ENCODE data around the gene KCNH3. TPM values are rescaled to one million over a fixed set of nuclear protein-coding genes. Genes with fewer than 3 reads are reported as not detected.

Gene KCNH3
- total RNA-seq, 1 experiment from 2014 or later = 0.26 TPM

DNA sequence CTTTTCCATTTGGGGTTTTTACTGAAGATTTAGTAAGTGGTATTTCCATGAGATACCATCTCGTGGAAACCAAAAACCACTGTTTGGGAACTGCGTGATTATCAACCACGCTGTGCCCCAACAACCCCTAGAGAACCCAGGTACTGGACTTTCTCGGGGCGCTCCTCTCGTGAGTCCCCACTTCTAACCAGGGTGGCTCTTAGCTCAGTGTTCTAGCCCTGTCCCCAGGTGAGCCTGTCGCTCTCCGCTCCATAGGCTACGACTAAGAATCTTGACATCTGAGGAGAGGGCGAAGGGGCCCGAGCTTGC lies 28.4 kb downstream of the KCNH3 start:
- Histone ChIP-seq H2BK15ac (ENCODE audit: low read depth, low read length) (no peak overlapping the region), H2BK12ac (ENCODE audit: insufficient read length, low read depth, low read length) (no peak overlapping the region), H3K23me2 (ENCODE audit: insufficient read length, low read depth, low read length, poor library complexity, severe bottlenecking) (peaks cover 6% of the 10 kb centered on the region), H4K91ac (ENCODE audit: insufficient read length, low read depth, low read length) (no peak overlapping the region), H3K14ac (ENCODE audit: insufficient read depth, low read length) (peak overlapping the region; percentile 59; the same call in 1 of the 2 replicates), H3K9me3 (ENCODE audit: control insufficient read depth, low read depth, low read length) (no peaks in the 10 kb centered on the region), H3T11ph (ENCODE audit: low read length) (no peak overlapping the region), H3K18ac (ENCODE audit: insufficient read length, low read depth, low read length) (no peak overlapping the region), H3K27ac (ENCODE audit: insufficient read length, low read depth, low read length) (no peak overlapping the region), H3K4me2 (ENCODE audit: insufficient read depth, insufficient read length, low read length) (peak overlapping the region; percentile 74), H3K9ac (ENCODE audit: extremely low read depth, insufficient read length, low read length) (peak overlapping the region; percentile 89), H2BK20ac (ENCODE audit: low read depth, low read length, poor library complexity, severe bottlenecking) (no peak overlapping the region), H2AK5ac (ENCODE audit: insufficient read length, low read length) (no peak overlapping the region), H3K23ac (ENCODE audit: insufficient read length, low read depth, low read length) (no peak overlapping the region), H4K20me1 (ENCODE audit: control insufficient read depth, insufficient read depth, insufficient read length) (no peaks in the 10 kb centered on the region), H3K79me1 (ENCODE audit: insufficient read depth, low read depth, low read length, poor library complexity, severe bottlenecking) (peaks cover 3% of the 10 kb centered on the region), H4K5ac (ENCODE audit: insufficient read length, low read depth, low read length) (no peak overlapping the region), H3K4me1 (ENCODE audit: insufficient read depth, low read length) (no peaks in the 10 kb centered on the region), H3K56ac (ENCODE audit: insufficient read length, low read depth, low read length) (no peak overlapping the region), H2BK5ac (ENCODE audit: insufficient read length, low read length) (no peak overlapping the region), H3K27me3 (ENCODE audit: insufficient read depth, low read length) (no peaks in the 10 kb centered on the region), H2BK120ac (ENCODE audit: low read depth, low read length, poor library complexity, severe bottlenecking) (no peak overlapping the region), H4K8ac (replicated peaks; ENCODE audit: insufficient read length, low read depth, low read length) (no peak overlapping the region), H3K79me2 (ENCODE audit: insufficient read depth, low read length) (no peaks in the 10 kb centered on the region; the same call in 1 of the 2 replicates), H3K4ac (ENCODE audit: low read depth, low read length) (no peak overlapping the region), H2AFZ (ENCODE audit: low read length) (no peak overlapping the region)
- Mint-ChIP-seq H3K4me3 (peak overlapping the region; percentile 98 to 99), H3K27ac (peak overlapping the region; percentile 89 to 99 (median 99); a peak in 5 of 7 replicates), H3K27me3 (ENCODE audit: low read depth) (no peaks in the 10 kb centered on the region; the same call in 1 of the 2 replicates), H3K36me3 (ENCODE audit: insufficient read depth in 1 of 3, low read depth in 3 of 3) (peaks cover 20 to 42% (median 40%) of the 10 kb centered on the region in 3 experiments; a peak in 6 of 7 replicates), H3K4me1 (peaks cover 2 to 14% of the 10 kb centered on the region in 2 experiments), H3K9me3 (peaks cover 0 to 6% of the 10 kb centered on the region in 2 experiments; a peak in 3 of 5 replicates)
- TF ChIP-seq CTCF (conservative IDR thresholded peaks at IDR 0.05) = no peak
- no CpG with 5 or more reads among the region's 11 CpGs for WGBS (ENCODE audit: extremely low coverage, insufficient read length, low lambda C conversion rate)
- DNase-seq = no peak

Measured in H9 (cell line).